Vagina (tissue), 2 donors: Measurements from ENCODE around the gene UMODL1. TPM values are rescaled to one million over a fixed set of nuclear protein-coding genes. Genes with fewer than 3 reads are reported as not detected.

Source experiments
- DNase-seq, 2 donors: peaks; one replicate each; pipeline ENCODE4 v3.0.0-alpha.2; 2017; ENCODE audit errors: extremely low spot score in 2 of 2
- H3K27ac ChIP-seq: fragments of 200-600 bp; sonication (generic); one replicate; pipeline ENCODE4 v1.5.1; 2019
- H3K27me3 ChIP-seq: fragments of 200-600 bp; sonication (generic); one replicate; pipeline ENCODE4 v1.5.1; 2019
- H3K36me3 ChIP-seq, 2 donors: fragments of 200-600 bp; sonication (generic); one replicate each; pipeline ENCODE4 v1.5.1; 2017 to 2019
- H3K4me1 ChIP-seq: fragments of 200-600 bp; sonication (generic); one replicate; pipeline ENCODE4 v1.5.1; 2019
- H3K4me3 ChIP-seq, 2 donors: fragments of 200-600 bp; sonication (generic); 1 replicate in 1 of 2; 2 replicates in 1 of 2; pipeline ENCODE4 v1.5.1; 2016 to 2019
- H3K9me3 ChIP-seq: fragments of 200-600 bp; sonication (generic); one replicate; pipeline ENCODE4 v1.5.1; 2019
- POLR2A ChIP-seq, 2 donors: fragments of 450-650 bp; IDR thresholded peaks; one replicate each; pipeline ENCODE4 v1.6.1; 2017; ENCODE audit warnings: antibody characterized with exemption in 2 of 2, mild to moderate bottlenecking in 2 of 2, moderate library complexity in 2 of 2
- POLR2AphosphoS5 ChIP-seq, 2 donors: sonication (generic); formaldehyde crosslinking; IDR thresholded peaks; one replicate each; pipeline ENCODE4 v1.9.0; 2017; ENCODE audit warnings: antibody characterized with exemption in 2 of 2, mild to moderate bottlenecking in 2 of 2, low read depth in 1 of 2; ENCODE audit not compliant: insufficient read depth in 1 of 2
- intact Hi-C: fragments of 100-400 bp; cut with DNase I; formaldehyde crosslinking; loops from one replicate; pipeline ENCODE4 v1.15.1; 2023
- total RNA-seq: library from RNA; depleted of rRNA; stranded (reverse); fragments of >200 nt; gene quantifications from one replicate; pipeline ENCODE4 v1.2.3, GENCODE V29; 2016
- TF ChIP-seq, protein P1 (sequence below), 3 experiments: fragments of 450-650 bp in 2 of 3; fragments of 200-600 bp in 1 of 3; sonication (generic) in 1 of 3; IDR thresholded peaks; one replicate each; pipeline ENCODE4 v1.5.1; 2017 to 2019; ENCODE audit warnings: antibody characterized with exemption in 3 of 3, mild to moderate bottlenecking in 2 of 3, moderate library complexity in 2 of 3

Gene UMODL1
- total RNA-seq, 1 donor from 2014 or later, result not detected

GRCh38 chr21:42107881-42108553, 36.9 kb downstream of the UMODL1 start:
- Histone ChIP-seq H3K27me3 (no peaks in the 10 kb centered on the region), H3K4me1 (peaks cover 14% of the 10 kb centered on the region), H3K4me3 (no peak overlapping the region), H3K9me3 (no peaks in the 10 kb centered on the region), H3K27ac (no peak overlapping the region), H3K36me3 (no peaks in the 10 kb centered on the region)
- DNase-seq, result no peak
- TF ChIP-seq, protein P1, sequence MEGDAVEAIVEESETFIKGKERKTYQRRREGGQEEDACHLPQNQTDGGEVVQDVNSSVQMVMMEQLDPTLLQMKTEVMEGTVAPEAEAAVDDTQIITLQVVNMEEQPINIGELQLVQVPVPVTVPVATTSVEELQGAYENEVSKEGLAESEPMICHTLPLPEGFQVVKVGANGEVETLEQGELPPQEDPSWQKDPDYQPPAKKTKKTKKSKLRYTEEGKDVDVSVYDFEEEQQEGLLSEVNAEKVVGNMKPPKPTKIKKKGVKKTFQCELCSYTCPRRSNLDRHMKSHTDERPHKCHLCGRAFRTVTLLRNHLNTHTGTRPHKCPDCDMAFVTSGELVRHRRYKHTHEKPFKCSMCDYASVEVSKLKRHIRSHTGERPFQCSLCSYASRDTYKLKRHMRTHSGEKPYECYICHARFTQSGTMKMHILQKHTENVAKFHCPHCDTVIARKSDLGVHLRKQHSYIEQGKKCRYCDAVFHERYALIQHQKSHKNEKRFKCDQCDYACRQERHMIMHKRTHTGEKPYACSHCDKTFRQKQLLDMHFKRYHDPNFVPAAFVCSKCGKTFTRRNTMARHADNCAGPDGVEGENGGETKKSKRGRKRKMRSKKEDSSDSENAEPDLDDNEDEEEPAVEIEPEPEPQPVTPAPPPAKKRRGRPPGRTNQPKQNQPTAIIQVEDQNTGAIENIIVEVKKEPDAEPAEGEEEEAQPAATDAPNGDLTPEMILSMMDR (IDR thresholded peaks at IDR 0.05), result peak in 2 of 3 experiments; percentile 22 to 40
- no peak for TF ChIP-seq POLR2AphosphoS5 (IDR thresholded peaks at IDR 0.05; ENCODE audit: insufficient read depth in 1 of 2, low read depth in 1 of 2)
- intact Hi-C loops, result loop anchor here (10.0 kb wide), 1 partner anchor 83 kb away; no protein-coding TSS in a partner anchor

GRCh38 chr21:42108554-42109340, 37.6 kb downstream of the UMODL1 start:
- Histone ChIP-seq H3K27ac (no peak overlapping the region), H3K9me3 (no peaks in the 10 kb centered on the region), H3K36me3 (no peaks in the 10 kb centered on the region), H3K4me1 (peaks cover 16% of the 10 kb centered on the region), H3K27me3 (no peaks in the 10 kb centered on the region), H3K4me3 (no peak overlapping the region)
- intact Hi-C loops, result loop anchor here (10.0 kb wide), 1 partner anchor 84 kb away; no protein-coding TSS in a partner anchor
- DNase-seq, result no peak
- TF ChIP-seq, protein P1 (IDR thresholded peaks at IDR 0.05), result no peak
- no peak for TF ChIP-seq POLR2A (IDR thresholded peaks at IDR 0.05)
- no peak for TF ChIP-seq POLR2AphosphoS5 (IDR thresholded peaks at IDR 0.05; ENCODE audit: insufficient read depth in 1 of 2, low read depth in 1 of 2)

DNA sequence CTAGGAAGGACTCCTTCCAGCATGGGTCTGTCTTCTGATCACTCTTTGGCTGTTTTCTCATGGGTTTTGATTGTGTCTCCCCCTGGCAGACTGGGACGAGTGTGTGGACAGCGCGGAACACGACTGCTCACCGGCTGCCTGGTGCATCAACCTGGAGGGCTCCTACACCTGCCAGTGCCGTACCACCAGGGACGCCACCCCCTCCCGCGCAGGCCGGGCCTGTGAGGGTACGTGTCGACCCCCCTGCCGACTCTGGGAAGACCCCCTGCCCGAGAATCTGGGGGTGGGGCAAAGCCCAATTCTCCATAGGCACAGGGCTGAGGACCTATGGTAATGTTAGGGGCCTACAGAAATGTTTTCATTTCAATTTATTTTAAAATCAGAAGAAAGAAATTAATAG, 38.4 kb downstream of the UMODL1 start:
- TF ChIP-seq POLR2AphosphoS5 (IDR thresholded peaks at IDR 0.05; ENCODE audit: insufficient read depth in 1 of 2, low read depth in 1 of 2) (no peak), POLR2A (IDR thresholded peaks at IDR 0.05) (no peak)
- TF ChIP-seq, protein P1 (IDR thresholded peaks at IDR 0.05), result no peak

DNA sequence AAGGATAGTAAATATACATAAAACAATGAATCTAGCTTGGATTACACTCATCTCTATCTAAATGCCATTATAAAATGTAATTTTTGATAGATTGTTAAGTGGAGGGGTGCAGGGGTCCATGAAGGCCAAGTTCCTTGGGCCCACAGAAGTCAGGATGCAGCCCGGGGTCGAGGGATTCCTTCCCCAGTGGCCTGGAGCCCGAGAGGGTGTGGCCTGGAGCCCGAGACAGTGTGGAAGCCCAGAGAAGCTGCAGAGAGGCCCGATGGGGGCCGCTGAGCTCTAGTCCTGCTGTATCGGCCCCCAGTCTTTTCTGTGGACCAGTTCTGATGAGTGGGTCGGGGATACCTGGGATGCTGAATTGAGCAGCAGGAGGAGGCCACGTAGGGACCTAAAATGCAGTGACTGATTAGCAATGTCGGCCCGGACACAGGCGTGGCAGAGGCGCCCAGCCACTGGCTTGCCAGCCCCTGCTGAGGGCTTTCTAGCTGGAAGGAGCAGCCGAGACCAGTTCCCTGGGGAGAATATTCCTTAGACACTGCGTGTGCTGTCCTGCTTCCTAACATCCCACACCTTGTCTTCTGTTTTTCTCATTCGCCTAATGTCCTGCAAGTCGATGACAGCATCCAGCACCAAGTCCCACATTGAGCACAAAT, 38.9 kb downstream of the UMODL1 start:
- TF ChIP-seq, protein P1 (IDR thresholded peaks at IDR 0.05), result no peak
- no peak for TF ChIP-seq POLR2A (IDR thresholded peaks at IDR 0.05)
- no peak for TF ChIP-seq POLR2AphosphoS5 (IDR thresholded peaks at IDR 0.05; ENCODE audit: insufficient read depth in 1 of 2, low read depth in 1 of 2)
- no peak for DNase-seq
- Histone ChIP-seq H3K9me3 (no peaks in the 10 kb centered on the region), H3K27me3 (no peaks in the 10 kb centered on the region), H3K27ac (no peak overlapping the region), H3K4me3 (no peak overlapping the region), H3K36me3 (no peaks in the 10 kb centered on the region), H3K4me1 (peaks cover 18% of the 10 kb centered on the region)
- intact Hi-C loops, result loop anchor here (10.0 kb wide), 3 partner anchors 85 to 495 kb away; no protein-coding TSS in a partner anchor

More for the DNA sequence above, 38.4 kb downstream of the UMODL1 start:
- Histone ChIP-seq H3K4me3 (no peak overlapping the region), H3K27ac (no peak overlapping the region), H3K9me3 (no peaks in the 10 kb centered on the region), H3K36me3 (no peaks in the 10 kb centered on the region), H3K27me3 (no peaks in the 10 kb centered on the region), H3K4me1 (peaks cover 18% of the 10 kb centered on the region)
- intact Hi-C loops, result loop anchor here (10.0 kb wide), 1 partner anchor 85 kb away; no protein-coding TSS in a partner anchor
- DNase-seq, result no peak
